ENCODE measurements around the gene ZHX3. TPM values are rescaled to one million over a fixed set of nuclear protein-coding genes. Genes with fewer than 3 reads are reported as not detected.

ZHX3 gene
- total RNA-seq, 1 experiment from 2014 or later: 21.5 TPM

DNA sequence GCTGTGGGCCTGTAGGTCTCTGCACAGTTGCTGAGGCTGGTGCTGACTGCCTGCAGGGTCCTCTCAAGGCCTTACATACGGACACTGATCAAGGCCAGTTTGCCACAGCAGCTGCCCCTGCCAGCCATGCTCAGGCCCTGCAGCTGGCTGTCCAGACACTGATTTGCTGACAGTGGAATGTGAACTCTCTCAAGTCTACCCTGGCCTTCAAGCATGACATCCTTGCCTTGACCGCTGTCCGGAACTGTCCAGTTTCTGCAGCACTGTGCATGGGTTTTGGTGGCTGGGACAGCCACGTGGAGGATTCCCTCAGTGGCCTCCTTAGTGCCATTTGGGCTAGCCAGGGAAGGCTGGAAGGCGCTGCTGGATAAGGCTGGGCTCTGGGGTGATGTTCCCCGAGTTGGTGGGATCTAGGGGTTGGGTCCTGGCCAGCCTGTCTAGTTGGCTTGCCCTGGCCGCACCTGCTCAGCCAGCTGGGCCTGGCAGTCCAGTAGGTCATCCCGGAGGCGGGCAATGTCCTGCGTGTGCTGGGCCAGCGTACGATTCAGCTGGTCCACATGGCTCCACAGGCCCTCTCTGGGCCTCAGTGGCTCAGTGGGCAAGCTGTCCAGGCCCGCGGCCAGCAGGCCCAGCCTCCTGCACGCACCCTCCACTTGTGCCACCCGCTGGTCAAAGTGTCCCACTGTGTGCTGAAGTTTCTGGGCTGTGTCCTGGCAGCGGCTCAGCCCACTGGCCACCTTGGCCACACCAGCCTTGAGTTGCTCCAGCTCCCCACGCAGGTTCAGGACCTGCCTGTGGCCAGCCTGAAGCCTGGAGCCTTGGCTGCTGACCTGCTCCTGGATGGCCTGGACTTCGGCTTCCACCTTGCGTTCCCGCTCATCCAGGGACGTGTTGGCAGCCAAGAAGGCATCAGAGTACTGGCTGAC lies 43.6 kb upstream of the ZHX3 start:
- no peak overlapping the region for H2AFZ ChIP-seq
- POLR2A ChIA-PET (ENCODE audit: unreplicated experiment): no interaction called here
- no peaks in the 10 kb centered on the region for H3K9me3 ChIP-seq (ENCODE audit: insufficient read depth, low read depth)
- no peaks in the 10 kb centered on the region for H3K4me1 ChIP-seq (replicated peaks; ENCODE audit: insufficient read depth)
- no peaks in the 10 kb centered on the region for H3F3A ChIP-seq (ENCODE audit: insufficient read depth, low read depth)
- no peak overlapping the region for H3K4me2 ChIP-seq
- TF ChIP-seq, protein P1, sequence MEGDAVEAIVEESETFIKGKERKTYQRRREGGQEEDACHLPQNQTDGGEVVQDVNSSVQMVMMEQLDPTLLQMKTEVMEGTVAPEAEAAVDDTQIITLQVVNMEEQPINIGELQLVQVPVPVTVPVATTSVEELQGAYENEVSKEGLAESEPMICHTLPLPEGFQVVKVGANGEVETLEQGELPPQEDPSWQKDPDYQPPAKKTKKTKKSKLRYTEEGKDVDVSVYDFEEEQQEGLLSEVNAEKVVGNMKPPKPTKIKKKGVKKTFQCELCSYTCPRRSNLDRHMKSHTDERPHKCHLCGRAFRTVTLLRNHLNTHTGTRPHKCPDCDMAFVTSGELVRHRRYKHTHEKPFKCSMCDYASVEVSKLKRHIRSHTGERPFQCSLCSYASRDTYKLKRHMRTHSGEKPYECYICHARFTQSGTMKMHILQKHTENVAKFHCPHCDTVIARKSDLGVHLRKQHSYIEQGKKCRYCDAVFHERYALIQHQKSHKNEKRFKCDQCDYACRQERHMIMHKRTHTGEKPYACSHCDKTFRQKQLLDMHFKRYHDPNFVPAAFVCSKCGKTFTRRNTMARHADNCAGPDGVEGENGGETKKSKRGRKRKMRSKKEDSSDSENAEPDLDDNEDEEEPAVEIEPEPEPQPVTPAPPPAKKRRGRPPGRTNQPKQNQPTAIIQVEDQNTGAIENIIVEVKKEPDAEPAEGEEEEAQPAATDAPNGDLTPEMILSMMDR (conservative IDR thresholded peaks at IDR 0.05): no peak
- TF ChIP-seq EZH2 (IDR thresholded peaks at IDR 0.05; ENCODE audit: low read depth): no peak
- H3K27ac ChIP-seq: no peak overlapping the region
- no peaks in the 10 kb centered on the region; the same call in 1 of the 2 replicates for H3K27me3 ChIP-seq (ENCODE audit: insufficient read depth, low read depth)
- intact Hi-C loops (cut with micrococcal nuclease; ENCODE audit: unreplicated experiment): no loop called here
- H4K20me1 ChIP-seq (ENCODE audit: insufficient read depth): no peaks in the 10 kb centered on the region
- H3K9me2 ChIP-seq (ENCODE audit: insufficient read depth): no peaks in the 10 kb centered on the region
- BruUV-seq (replicated peaks): no TSS peak
- CTCF ChIA-PET: no interaction called here
- no peak overlapping the region for H3K4me3 ChIP-seq
- no peaks in the 10 kb centered on the region for H3K36me3 ChIP-seq (ENCODE audit: low read depth)
- no peaks in the 10 kb centered on the region for H3K79me2 ChIP-seq (ENCODE audit: low read depth)
- no peak for DNase-seq

DNA sequence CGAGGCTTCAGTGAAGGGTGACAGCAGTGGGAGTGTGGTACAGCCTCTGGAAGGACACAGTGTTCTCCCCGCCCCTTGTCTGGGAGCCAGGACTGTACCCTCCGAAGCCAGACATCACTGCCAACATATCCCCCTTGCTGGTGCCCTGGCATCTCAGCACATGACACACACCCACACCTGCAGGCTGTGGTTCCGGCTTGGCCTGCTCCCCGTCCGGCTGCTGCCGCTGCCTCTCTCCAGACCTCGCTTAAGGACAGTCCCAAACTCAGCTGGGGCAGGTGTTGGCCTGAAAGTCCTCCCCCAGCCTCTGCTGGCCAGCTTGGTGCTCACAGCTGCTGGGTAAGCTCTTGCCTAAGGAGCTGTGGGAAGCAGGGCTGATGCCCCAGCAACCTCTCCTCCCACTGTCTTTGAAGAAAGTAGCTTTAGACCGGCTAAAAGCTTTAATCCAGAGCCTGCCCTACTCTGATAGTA lies 42.0 kb upstream of the ZHX3 start:
- H3K79me2 ChIP-seq (ENCODE audit: low read depth): no peaks in the 10 kb centered on the region
- H3K9me2 ChIP-seq (ENCODE audit: insufficient read depth): no peaks in the 10 kb centered on the region
- H4K20me1 ChIP-seq (ENCODE audit: insufficient read depth): no peaks in the 10 kb centered on the region
- intact Hi-C loops (cut with micrococcal nuclease; ENCODE audit: unreplicated experiment): no loop called here
- H3K36me3 ChIP-seq (ENCODE audit: low read depth): no peaks in the 10 kb centered on the region
- TF ChIP-seq, protein P1 (conservative IDR thresholded peaks at IDR 0.05): no peak
- no peak for TF ChIP-seq EZH2 (IDR thresholded peaks at IDR 0.05; ENCODE audit: low read depth)
- no peak overlapping the region for H3K4me3 ChIP-seq
- no TSS peak for BruUV-seq (replicated peaks)
- ChIA-PET POLR2A (ENCODE audit: unreplicated experiment) (no interaction called here), CTCF (interaction anchor here (1.0 kb wide), 1 partner anchor 19 kb away, joined by 4 read pairs; the partner anchor contains the start of gene LPIN3)
- no peak overlapping the region for H3K4me2 ChIP-seq
- H3F3A ChIP-seq (ENCODE audit: insufficient read depth, low read depth): no peaks in the 10 kb centered on the region
- DNase-seq: no peak
- H3K9me3 ChIP-seq (ENCODE audit: insufficient read depth, low read depth): no peaks in the 10 kb centered on the region
- H3K27ac ChIP-seq: no peak overlapping the region
- no peaks in the 10 kb centered on the region for H3K4me1 ChIP-seq (replicated peaks; ENCODE audit: insufficient read depth)
- H3K27me3 ChIP-seq (ENCODE audit: insufficient read depth, low read depth): no peaks in the 10 kb centered on the region; the same call in 1 of the 2 replicates
- no peak overlapping the region for H2AFZ ChIP-seq

DNA sequence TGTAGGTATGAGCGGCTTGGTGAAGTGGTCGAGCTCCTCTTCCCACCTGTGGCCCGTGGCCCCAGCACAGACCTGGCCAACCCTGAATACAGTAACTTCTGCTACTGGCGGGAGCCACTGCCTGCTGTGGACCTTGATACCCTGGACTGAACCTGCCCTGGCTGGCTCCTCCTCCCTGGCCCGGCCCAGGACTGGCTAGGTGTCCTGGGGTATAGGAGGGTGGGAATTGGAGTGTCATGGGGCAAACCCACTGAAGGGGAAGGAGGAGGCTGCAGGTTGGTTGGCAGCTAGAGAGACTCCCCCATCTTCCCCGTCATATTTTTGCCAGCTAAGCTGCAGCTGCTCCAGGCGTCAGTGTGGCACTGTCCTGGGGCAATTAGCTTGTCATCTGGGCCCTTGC lies 41.2 kb upstream of the ZHX3 start:
- no TSS peak for BruUV-seq (replicated peaks)
- no peaks in the 10 kb centered on the region for H3F3A ChIP-seq (ENCODE audit: insufficient read depth, low read depth)
- ChIA-PET POLR2A (ENCODE audit: unreplicated experiment) (no interaction called here), CTCF (interaction anchor here (1.0 kb wide), 1 partner anchor 18 kb away, joined by 4 read pairs; the partner anchor contains the start of gene LPIN3)
- no peak for DNase-seq
- no peaks in the 10 kb centered on the region for H4K20me1 ChIP-seq (ENCODE audit: insufficient read depth)
- H3K4me2 ChIP-seq: no peak overlapping the region
- H3K27me3 ChIP-seq (ENCODE audit: insufficient read depth, low read depth): no peaks in the 10 kb centered on the region; the same call in 1 of the 2 replicates
- no peaks in the 10 kb centered on the region for H3K9me3 ChIP-seq (ENCODE audit: insufficient read depth, low read depth)
- no peaks in the 10 kb centered on the region for H3K79me2 ChIP-seq (ENCODE audit: low read depth)
- H3K9me2 ChIP-seq (ENCODE audit: insufficient read depth): no peaks in the 10 kb centered on the region
- TF ChIP-seq, protein P1 (conservative IDR thresholded peaks at IDR 0.05): no peak
- TF ChIP-seq EZH2 (IDR thresholded peaks at IDR 0.05; ENCODE audit: low read depth): no peak
- H3K4me1 ChIP-seq (replicated peaks; ENCODE audit: insufficient read depth): no peaks in the 10 kb centered on the region
- H3K27ac ChIP-seq: no peak overlapping the region
- no peaks in the 10 kb centered on the region for H3K36me3 ChIP-seq (ENCODE audit: low read depth)
- H2AFZ ChIP-seq: no peak overlapping the region
- no peak overlapping the region for H3K4me3 ChIP-seq
- intact Hi-C loops (cut with micrococcal nuclease; ENCODE audit: unreplicated experiment): no loop called here

All from PC-9 (cell line).